Transverse colon (tissue), 4 donors: ENCODE data around the gene DMD. TPM values are rescaled to one million over a fixed set of nuclear protein-coding genes. Genes with fewer than 3 reads are reported as not detected.

Experiments
- DNase-seq: peaks from one replicate; pipeline ENCODE4 v3.0.0-alpha.2; 2019
- H3K27ac ChIP-seq, 4 donors: fragments of 200-600 bp; sonication (generic); 2 replicates each; pipeline ENCODE4 v1.5.1; 2016 to 2018; ENCODE audit warnings: inconsistent platforms in 4 of 4
- H3K27me3 ChIP-seq: fragments of 200-600 bp; sonication (generic); 2 replicates; pipeline ENCODE4 v1.5.1; 2017; ENCODE audit warnings: inconsistent platforms
- H3K36me3 ChIP-seq, 4 donors: fragments of 200-600 bp; sonication (generic); 2 replicates each; pipeline ENCODE4 v1.5.1; 2017 to 2019; ENCODE audit warnings: inconsistent platforms in 4 of 4
- H3K4me1 ChIP-seq, 4 donors: fragments of 200-600 bp; sonication (generic); 2 replicates each; pipeline ENCODE4 v1.5.1; 2017 to 2020; ENCODE audit warnings: inconsistent platforms in 4 of 4
- H3K4me3 ChIP-seq, 4 donors: fragments of 200-600 bp; sonication (generic); 1 replicate in 1 of 4; 2 replicates in 3 of 4; pipeline versions ENCODE4 v1.5.1 to v1.6.1; 2017 to 2019; ENCODE audit warnings: inconsistent platforms in 4 of 4
- H3K9me3 ChIP-seq, 2 donors: fragments of 200-600 bp; sonication (generic); 2 replicates each; pipeline ENCODE4 v1.5.1; 2017 to 2019; ENCODE audit warnings: inconsistent platforms in 2 of 2
- EP300 ChIP-seq: sonication (generic); formaldehyde crosslinking; IDR thresholded peaks from one replicate; pipeline ENCODE4 v1.6.1; 2017; ENCODE audit warnings: antibody characterized with exemption, low read depth
- POLR2A ChIP-seq: fragments of 450-650 bp; IDR thresholded peaks from one replicate; pipeline ENCODE4 v1.6.1; 2016; ENCODE audit warnings: antibody characterized with exemption, mild to moderate bottlenecking, moderate library complexity
- POLR2AphosphoS5 ChIP-seq, 3 donors: sonication (generic); formaldehyde crosslinking; IDR thresholded peaks; one replicate each; pipeline ENCODE4 v1.6.1; 2016; ENCODE audit warnings: antibody characterized with exemption in 3 of 3
- WGBS, 2 donors: methylation state at CpG; one replicate each; pipeline ENCODE4 v1.1.5; 2018; ENCODE audit warnings: low coverage in 1 of 2; 5-methylcytosine and 5-hydroxymethylcytosine counted together
- in situ Hi-C, 4 donors: fragments of 200-750 bp; cut with MboI; loops; one replicate each; pipeline versions ENCODE4 v1.15.0 to v1.15.1; 2017; ENCODE audit warnings: low sequenced_read_pairs in 3 of 4, low pct_ligation_motif_present in 1 of 4, low pct_unique_long_range_greater_than_20kb in 1 of 4
- intact Hi-C: fragments of 100-400 bp; cut with DNase I; formaldehyde crosslinking; loops from one replicate; pipeline ENCODE4 v1.15.1; 2023; ENCODE audit warnings: low total_unique reads
- total RNA-seq, 4 donors: library from RNA; depleted of rRNA; stranded (reverse); fragments of >200 nt; gene quantifications; one replicate each; pipeline ENCODE4 v1.1.0, GENCODE V29; 2016
- TF ChIP-seq, protein P1 (sequence below), 5 experiments: fragments of 200-600 bp in 3 of 5; fragments of 450-650 bp in 2 of 5; sonication (generic) in 3 of 5; IDR thresholded peaks; 1 replicate in 2 of 5; 2 replicates in 3 of 5; pipeline ENCODE4 v1.5.1; 2016 to 2017; ENCODE audit warnings: antibody characterized with exemption in 5 of 5, inconsistent platforms in 3 of 5, mild to moderate bottlenecking in 2 of 5, moderate library complexity in 1 of 5

Gene DMD
- total RNA-seq, 4 donors from 2014 or later = 20.9 to 44.6 (median 32.5) TPM

DNA sequence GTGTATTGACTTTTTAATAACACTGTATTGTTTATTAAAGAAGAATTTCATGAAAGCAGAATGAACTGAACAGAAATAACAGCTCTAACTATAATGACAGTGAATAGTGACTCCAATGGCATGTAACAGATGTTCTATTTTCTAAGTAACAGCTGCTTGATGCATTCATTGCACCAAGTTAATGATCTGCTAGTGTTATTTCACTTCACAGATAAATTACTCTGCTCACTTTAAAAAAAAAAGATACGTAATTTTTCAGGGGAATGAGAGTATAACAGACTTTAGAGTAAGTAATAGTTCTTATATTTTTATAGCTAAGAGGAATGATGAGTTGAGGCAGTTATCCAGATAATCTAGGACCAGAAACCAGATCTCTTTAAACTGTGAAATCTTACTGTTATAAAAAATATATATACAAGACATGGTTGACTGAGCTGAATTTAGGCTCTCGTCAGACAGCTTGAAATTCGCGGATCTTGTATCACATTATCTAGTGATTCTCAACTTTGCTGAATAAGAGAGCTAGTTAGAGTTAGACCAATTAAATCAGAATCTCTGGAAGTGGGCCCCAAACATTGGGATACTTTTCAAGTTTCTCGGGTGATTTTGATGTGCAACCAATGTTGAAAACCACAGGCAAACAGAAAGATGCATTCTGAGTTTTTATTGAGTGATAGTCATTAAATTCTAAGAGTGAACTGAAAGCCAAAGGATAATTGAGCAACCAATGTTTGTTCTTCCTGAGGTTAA is 840.7 kb downstream of the DMD start:
- Histone ChIP-seq H3K36me3 (no peaks in the 10 kb centered on the region), H3K27ac (no peak overlapping the region), H3K27me3 (no peaks in the 10 kb centered on the region), H3K4me1 (no peaks in the 10 kb centered on the region), H3K9me3 (no peaks in the 10 kb centered on the region), H3K4me3 (no peak overlapping the region)
- intact Hi-C loops (no loop called here), in situ Hi-C loops (no loop called here)
- TF ChIP-seq, protein P1, sequence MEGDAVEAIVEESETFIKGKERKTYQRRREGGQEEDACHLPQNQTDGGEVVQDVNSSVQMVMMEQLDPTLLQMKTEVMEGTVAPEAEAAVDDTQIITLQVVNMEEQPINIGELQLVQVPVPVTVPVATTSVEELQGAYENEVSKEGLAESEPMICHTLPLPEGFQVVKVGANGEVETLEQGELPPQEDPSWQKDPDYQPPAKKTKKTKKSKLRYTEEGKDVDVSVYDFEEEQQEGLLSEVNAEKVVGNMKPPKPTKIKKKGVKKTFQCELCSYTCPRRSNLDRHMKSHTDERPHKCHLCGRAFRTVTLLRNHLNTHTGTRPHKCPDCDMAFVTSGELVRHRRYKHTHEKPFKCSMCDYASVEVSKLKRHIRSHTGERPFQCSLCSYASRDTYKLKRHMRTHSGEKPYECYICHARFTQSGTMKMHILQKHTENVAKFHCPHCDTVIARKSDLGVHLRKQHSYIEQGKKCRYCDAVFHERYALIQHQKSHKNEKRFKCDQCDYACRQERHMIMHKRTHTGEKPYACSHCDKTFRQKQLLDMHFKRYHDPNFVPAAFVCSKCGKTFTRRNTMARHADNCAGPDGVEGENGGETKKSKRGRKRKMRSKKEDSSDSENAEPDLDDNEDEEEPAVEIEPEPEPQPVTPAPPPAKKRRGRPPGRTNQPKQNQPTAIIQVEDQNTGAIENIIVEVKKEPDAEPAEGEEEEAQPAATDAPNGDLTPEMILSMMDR (IDR thresholded peaks at IDR 0.05) = no peak
- TF ChIP-seq POLR2A (no peak), EP300 (no peak), POLR2AphosphoS5 (IDR thresholded peaks at IDR 0.05) (no peak)
- DNase-seq = no peak
- 64 to 65% methylated on average over 4 to 5 of the region's 5 CpGs for WGBS, 2 donors

DNA sequence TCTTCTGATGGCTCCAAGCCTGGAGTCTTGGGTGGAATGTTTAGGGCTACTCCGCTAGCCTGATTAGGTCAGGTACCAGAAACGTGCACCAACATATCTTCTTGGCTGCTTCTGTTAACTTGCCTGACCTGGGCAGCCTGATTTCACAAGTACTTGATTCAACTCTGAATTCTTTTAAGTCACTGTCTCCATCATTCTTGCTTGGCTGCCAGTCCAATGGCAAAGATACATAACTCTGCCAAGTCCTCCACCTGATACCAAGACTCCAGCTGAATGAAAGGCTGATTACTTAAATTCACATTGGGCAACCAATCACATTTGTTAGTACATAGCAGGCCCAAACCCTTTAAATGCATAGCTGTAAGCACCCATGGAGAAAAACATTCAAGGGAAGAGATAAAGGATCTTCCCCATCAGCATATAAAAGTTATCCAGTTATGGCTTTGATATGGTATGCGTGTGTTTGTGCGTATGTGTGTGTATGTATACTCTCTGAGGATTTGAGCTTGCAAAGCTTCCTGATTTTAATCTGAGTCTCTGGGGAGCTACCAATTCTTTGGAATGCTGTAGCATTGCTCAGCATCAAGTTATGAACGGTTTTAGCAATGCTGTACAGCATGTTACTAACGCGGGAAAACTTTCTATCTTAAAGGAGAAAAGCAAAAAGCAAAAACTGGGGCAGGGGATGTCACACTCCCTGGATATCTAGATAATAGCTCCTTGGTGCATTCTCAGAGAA is 917.2 kb downstream of the DMD start:
- in situ Hi-C loops (no loop called here), intact Hi-C loops (no loop called here)
- no peaks in the 10 kb centered on the region for H3K4me1 ChIP-seq
- no peak for DNase-seq
- no peaks in the 10 kb centered on the region for H3K36me3 ChIP-seq
- H3K4me3 ChIP-seq = no peak overlapping the region
- WGBS, 2 donors = 75 to 85% methylated on average over 2 to 7 of the region's 7 CpGs
- H3K9me3 ChIP-seq = no peaks in the 10 kb centered on the region
- H3K27ac ChIP-seq = no peak overlapping the region
- H3K27me3 ChIP-seq = no peaks in the 10 kb centered on the region
- TF ChIP-seq EP300 = no peak
- TF ChIP-seq POLR2A = no peak
- TF ChIP-seq POLR2AphosphoS5 (IDR thresholded peaks at IDR 0.05) = no peak
- TF ChIP-seq, protein P1 (IDR thresholded peaks at IDR 0.05) = no peak

DNA sequence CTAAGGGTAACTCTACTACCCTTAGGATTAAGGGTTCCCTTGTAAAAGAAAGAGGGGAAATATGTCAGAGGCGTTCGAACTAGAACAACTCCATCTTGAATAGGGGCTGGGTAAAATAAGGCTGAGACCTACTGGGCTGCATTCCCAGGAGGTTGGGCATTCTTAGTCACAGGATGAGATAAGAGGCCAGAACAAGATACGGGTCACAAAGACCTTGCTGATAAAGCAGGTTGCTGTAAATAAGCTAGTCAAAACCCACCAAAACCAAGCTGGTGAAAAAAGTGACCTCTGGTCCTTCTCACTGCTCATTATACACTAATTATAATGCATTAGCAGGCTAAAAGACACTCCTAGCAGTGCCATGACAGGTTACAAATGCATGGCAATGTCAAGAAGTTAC is 922.0 kb downstream of the DMD start:
- intact Hi-C loops = no loop called here
- no peaks in the 10 kb centered on the region for H3K36me3 ChIP-seq
- no peaks in the 10 kb centered on the region for H3K4me1 ChIP-seq
- in situ Hi-C loops = no loop called here
- H3K9me3 ChIP-seq = no peaks in the 10 kb centered on the region
- TF ChIP-seq EP300 = no peak
- TF ChIP-seq POLR2A = no peak
- no peak for TF ChIP-seq POLR2AphosphoS5 (IDR thresholded peaks at IDR 0.05)
- no peaks in the 10 kb centered on the region for H3K27me3 ChIP-seq
- H3K27ac ChIP-seq = no peak overlapping the region
- no peak for DNase-seq
- WGBS, 2 donors = 85% methylated on average over 3 of the region's 3 CpGs; no CpG with 5 or more reads in 1 of the 2 donors
- H3K4me3 ChIP-seq = no peak overlapping the region

DNA sequence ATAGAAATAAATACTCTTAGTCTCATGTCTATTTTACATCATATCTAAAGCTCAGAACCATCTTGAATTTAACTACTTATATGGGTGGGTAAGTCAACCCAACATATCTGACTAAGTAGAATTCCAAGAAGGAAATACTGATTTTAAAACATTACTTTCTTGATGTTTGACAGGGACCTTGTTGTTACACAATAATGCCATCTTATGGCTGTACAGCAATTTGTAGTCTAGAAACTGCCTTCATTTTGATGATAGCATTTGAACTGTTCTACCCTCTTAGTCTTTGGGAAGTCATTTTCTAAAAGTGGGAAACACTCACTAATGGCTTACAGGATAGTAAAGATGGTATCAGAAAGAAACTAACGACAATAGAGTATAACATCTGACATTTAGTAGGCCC is 929.5 kb downstream of the DMD start:
- H3K4me1 ChIP-seq = no peaks in the 10 kb centered on the region
- in situ Hi-C loops (no loop called here), intact Hi-C loops (no loop called here)
- no peak for TF ChIP-seq POLR2AphosphoS5 (IDR thresholded peaks at IDR 0.05)
- no peak for TF ChIP-seq POLR2A
- no peak for TF ChIP-seq EP300
- TF ChIP-seq, protein P1 (IDR thresholded peaks at IDR 0.05) = no peak
- no peaks in the 10 kb centered on the region for H3K9me3 ChIP-seq
- no peak for DNase-seq
- H3K27ac ChIP-seq = no peak overlapping the region
- H3K4me3 ChIP-seq = no peak overlapping the region
- no peaks in the 10 kb centered on the region for H3K27me3 ChIP-seq
- WGBS, 2 donors = 62% methylated on average over 1 of the region's 1 CpG; no CpG with 5 or more reads in 1 of the 2 donors
- no peaks in the 10 kb centered on the region for H3K36me3 ChIP-seq
